Measurements from ENCODE around the gene HENMT1.
"Not testable (repeated sequence)": the region's sequence is repeated elsewhere in the genome, so short reads cannot be mapped to it uniquely, and the experiment has no call there.

The HENMT1 gene

GRCh38 chr1:108670131-108670773, 9.4 kb upstream of the HENMT1 start:
- no peak for DNase-seq

- no peak for DNase-seq
Measured at GRCh38 chr1:108669679-108670078, 8.8 kb upstream of the HENMT1 start.

GRCh38 chr1:108668777-108669176, 7.9 kb upstream of the HENMT1 start:
- DNase-seq, result no peak

GRCh38 chr1:108667422-108667821, 6.5 kb upstream of the HENMT1 start:
- not testable (repeated sequence) for DNase-seq

- no peak for DNase-seq
Measured at GRCh38 chr1:108665771-108666170, 4.9 kb upstream of the HENMT1 start.

GRCh38 chr1:108665067-108665466, 4.2 kb upstream of the HENMT1 start:
- DNase-seq, result no peak

- no peak for DNase-seq
Measured at GRCh38 chr1:108664481-108664880, 3.6 kb upstream of the HENMT1 start.

- DNase-seq, result no peak
Measured at GRCh38 chr1:108663074-108663473, 2.2 kb upstream of the HENMT1 start.

GRCh38 chr1:108657356-108658080, 3.4 kb downstream of the HENMT1 start:
- no peak for DNase-seq

- peak; percentile 34 for DNase-seq
Measured at GRCh38 chr1:108653431-108654105, 7.3 kb downstream of the HENMT1 start.

GRCh38 chr1:108646648-108647269, 14.1 kb downstream of the HENMT1 start:
- peak; percentile 87 for DNase-seq

- no peak for DNase-seq
Measured at GRCh38 chr1:108646265-108646647, 14.6 kb downstream of the HENMT1 start.

GRCh38 chr1:108645564-108646184, 15.2 kb downstream of the HENMT1 start:
- DNase-seq, result peak; percentile 38

- peak; percentile 69 for DNase-seq
Measured at GRCh38 chr1:108644984-108645383, 15.9 kb downstream of the HENMT1 start.

GRCh38 chr1:108643492-108644335, 17.2 kb downstream of the HENMT1 start:
- peak; percentile 77 for DNase-seq

GRCh38 chr1:108640863-108641262, 20.0 kb downstream of the HENMT1 start:
- DNase-seq, result not testable (repeated sequence)

GRCh38 chr1:108639899-108640560, 20.9 kb downstream of the HENMT1 start:
- peak; percentile 61 for DNase-seq

- DNase-seq, result no peak
Measured at GRCh38 chr1:108636876-108637275, 24.0 kb downstream of the HENMT1 start.

GRCh38 chr1:108634521-108634920, 26.4 kb downstream of the HENMT1 start:
- DNase-seq, result no peak

- DNase-seq, result no peak
Measured at GRCh38 chr1:108628665-108629064, 32.2 kb downstream of the HENMT1 start.

GRCh38 chr1:108627951-108628350, 32.9 kb downstream of the HENMT1 start:
- no peak for DNase-seq

GRCh38 chr1:108627256-108627655, 33.6 kb downstream of the HENMT1 start:
- no peak for DNase-seq

Measured in CD4-positive, alpha-beta T cell treated with Interleukin-12 subunit alpha and Interleukin-12 subunit beta, for 1 hour (primary cell).